Uterus (tissue), 4 donors: ENCODE measurements around the gene SLC39A13. TPM values are rescaled to one million over a fixed set of nuclear protein-coding genes. Genes with fewer than 3 reads are reported as not detected.

Experiments used
- DNase-seq, 2 donors: peaks; one replicate each; pipeline ENCODE4 v3.0.0-alpha.2; 2019 to 2020
- H3K27ac ChIP-seq, 2 donors: fragments of 200-600 bp; sonication (generic); 1 replicate in 1 of 2; 2 replicates in 1 of 2; pipeline ENCODE4 v1.5.1; 2016 to 2018
- H3K27me3 ChIP-seq, 2 donors: fragments of 200-600 bp; sonication (generic); one replicate each; pipeline ENCODE4 v1.5.1; 2018 to 2019; ENCODE audit warnings: control low read depth in 1 of 2
- H3K36me3 ChIP-seq, 2 donors: fragments of 200-600 bp; sonication (generic); one replicate each; pipeline ENCODE4 v1.5.1; 2019; ENCODE audit warnings: control low read depth in 1 of 2
- H3K4me1 ChIP-seq, 2 donors: fragments of 200-600 bp; sonication (generic); one replicate each; pipeline ENCODE4 v1.5.1; 2018 to 2019; ENCODE audit warnings: control low read depth in 1 of 2
- H3K4me3 ChIP-seq, 2 donors: fragments of 200-600 bp; sonication (generic); 1 replicate in 1 of 2; 2 replicates in 1 of 2; pipeline ENCODE4 v1.5.1; 2018 to 2019; ENCODE audit warnings: mild to moderate bottlenecking in 1 of 2
- H3K9me3 ChIP-seq, 2 donors: fragments of 200-600 bp; sonication (generic); one replicate each; pipeline ENCODE4 v1.5.1; 2019; ENCODE audit warnings: control low read depth in 1 of 2
- CTCF ChIP-seq, 4 experiments: fragments of 200-600 bp in 2 of 4; fragments of 450-650 bp in 2 of 4; sonication (generic) in 2 of 4; IDR thresholded peaks; one replicate each; pipeline ENCODE4 v1.5.1; 2016 to 2019; ENCODE audit warnings: antibody characterized with exemption in 4 of 4, mild to moderate bottlenecking in 2 of 4, moderate library complexity in 1 of 4
- POLR2A ChIP-seq, 2 donors: fragments of 450-650 bp; IDR thresholded peaks; one replicate each; pipeline ENCODE4 v1.6.1; 2016; ENCODE audit warnings: antibody characterized with exemption in 2 of 2, mild to moderate bottlenecking in 1 of 2, moderate library complexity in 1 of 2
- intact Hi-C: fragments of 100-400 bp; cut with DNase I; formaldehyde crosslinking; loops from one replicate; pipeline ENCODE4 v1.15.1; 2023; ENCODE audit warnings: low total_unique reads
- total RNA-seq, 4 donors: library from RNA; depleted of rRNA in 3 of 4; stranded (reverse); fragments of >200 nt in 3 of 4; gene quantifications; one replicate each; pipeline versions ENCODE4 v1.1.0 to v1.2.4, GENCODE V29; 2014 to 2023
- donor health status: DM: yes; HTN: yes; CAD: no.

Gene SLC39A13
- total RNA-seq, 4 donors from 2014 or later: 30.9 to 79.2 (median 64.2) TPM

- no peak for TF ChIP-seq CTCF (IDR thresholded peaks at IDR 0.05)
- no peak for TF ChIP-seq POLR2A (IDR thresholded peaks at IDR 0.05)
- Histone ChIP-seq H3K27ac (no peak overlapping the region), H3K4me1 (no peaks in the 10 kb centered on the region), H3K36me3 (no peaks in the 10 kb centered on the region), H3K9me3 (no peaks in the 10 kb centered on the region), H3K4me3 (no peak overlapping the region), H3K27me3 (no peaks in the 10 kb centered on the region)
- DNase-seq: no peak
- intact Hi-C loops: loop anchor here (10.0 kb wide), 1 partner anchor 470 kb away; the partner anchor contains the start of gene NUP160
Measured at GRCh38 chr11:47374720-47375019, 33.7 kb upstream of the SLC39A13 start.

- TF ChIP-seq CTCF (IDR thresholded peaks at IDR 0.05) (no peak), POLR2A (IDR thresholded peaks at IDR 0.05) (no peak)
- Histone ChIP-seq H3K27ac (no peak overlapping the region), H3K9me3 (no peaks in the 10 kb centered on the region), H3K4me1 (no peaks in the 10 kb centered on the region), H3K4me3 (no peak overlapping the region), H3K36me3 (no peaks in the 10 kb centered on the region), H3K27me3 (no peaks in the 10 kb centered on the region)
- DNase-seq: no peak
- intact Hi-C loops: loop anchor here (10.0 kb wide), 1 partner anchor 470 kb away; the partner anchor contains the start of gene NUP160
Measured at GRCh38 chr11:47375020-47375419, 33.4 kb upstream of the SLC39A13 start.

- H3K27ac ChIP-seq: no peak overlapping the region
- H3K27me3 ChIP-seq: no peaks in the 10 kb centered on the region
- no peaks in the 10 kb centered on the region for H3K4me1 ChIP-seq
- TF ChIP-seq POLR2A (IDR thresholded peaks at IDR 0.05) (no peak), CTCF (IDR thresholded peaks at IDR 0.05) (no peak)
- intact Hi-C loops: loop anchor here (10.0 kb wide), 1 partner anchor 469 kb away; the partner anchor contains the start of gene NUP160
- H3K4me3 ChIP-seq: no peak overlapping the region
- DNase-seq: no peak
- no peaks in the 10 kb centered on the region for H3K9me3 ChIP-seq
- no peaks in the 10 kb centered on the region for H3K36me3 ChIP-seq
Measured at GRCh38 chr11:47375546-47376085, 32.8 kb upstream of the SLC39A13 start.

GRCh38 chr11:47376107-47376524, 32.3 kb upstream of the SLC39A13 start:
- no peaks in the 10 kb centered on the region for H3K4me1 ChIP-seq
- TF ChIP-seq CTCF (IDR thresholded peaks at IDR 0.05): no peak
- TF ChIP-seq POLR2A (IDR thresholded peaks at IDR 0.05): no peak
- intact Hi-C loops: loop anchor here (10.0 kb wide), 1 partner anchor 469 kb away; the partner anchor contains the start of gene NUP160
- no peak overlapping the region for H3K27ac ChIP-seq
- no peaks in the 10 kb centered on the region for H3K36me3 ChIP-seq
- no peak overlapping the region for H3K4me3 ChIP-seq
- DNase-seq: no peak
- no peaks in the 10 kb centered on the region for H3K9me3 ChIP-seq
- no peaks in the 10 kb centered on the region for H3K27me3 ChIP-seq

GRCh38 chr11:47376525-47377371, 31.6 kb upstream of the SLC39A13 start:
- no peaks in the 10 kb centered on the region for H3K4me1 ChIP-seq
- no peak for DNase-seq
- intact Hi-C loops: loop anchor here (10.0 kb wide), 1 partner anchor 468 kb away; the partner anchor contains the start of gene NUP160
- no peaks in the 10 kb centered on the region for H3K36me3 ChIP-seq
- TF ChIP-seq CTCF (IDR thresholded peaks at IDR 0.05): no peak
- no peak for TF ChIP-seq POLR2A (IDR thresholded peaks at IDR 0.05)
- no peak overlapping the region for H3K4me3 ChIP-seq
- H3K9me3 ChIP-seq: no peaks in the 10 kb centered on the region
- no peaks in the 10 kb centered on the region for H3K27me3 ChIP-seq
- H3K27ac ChIP-seq: no peak overlapping the region
